A204.1 (cell line): Measurements from ENCODE around the gene LMNTD2.

ENCODE experiments used
- FAIRE-seq: peaks from 2 replicates; lab custom pipeline; 2012; peaks lifted over from hg19 to GRCh38; lab: Jason Lieb, UNC

LMNTD2 gene

DNA sequence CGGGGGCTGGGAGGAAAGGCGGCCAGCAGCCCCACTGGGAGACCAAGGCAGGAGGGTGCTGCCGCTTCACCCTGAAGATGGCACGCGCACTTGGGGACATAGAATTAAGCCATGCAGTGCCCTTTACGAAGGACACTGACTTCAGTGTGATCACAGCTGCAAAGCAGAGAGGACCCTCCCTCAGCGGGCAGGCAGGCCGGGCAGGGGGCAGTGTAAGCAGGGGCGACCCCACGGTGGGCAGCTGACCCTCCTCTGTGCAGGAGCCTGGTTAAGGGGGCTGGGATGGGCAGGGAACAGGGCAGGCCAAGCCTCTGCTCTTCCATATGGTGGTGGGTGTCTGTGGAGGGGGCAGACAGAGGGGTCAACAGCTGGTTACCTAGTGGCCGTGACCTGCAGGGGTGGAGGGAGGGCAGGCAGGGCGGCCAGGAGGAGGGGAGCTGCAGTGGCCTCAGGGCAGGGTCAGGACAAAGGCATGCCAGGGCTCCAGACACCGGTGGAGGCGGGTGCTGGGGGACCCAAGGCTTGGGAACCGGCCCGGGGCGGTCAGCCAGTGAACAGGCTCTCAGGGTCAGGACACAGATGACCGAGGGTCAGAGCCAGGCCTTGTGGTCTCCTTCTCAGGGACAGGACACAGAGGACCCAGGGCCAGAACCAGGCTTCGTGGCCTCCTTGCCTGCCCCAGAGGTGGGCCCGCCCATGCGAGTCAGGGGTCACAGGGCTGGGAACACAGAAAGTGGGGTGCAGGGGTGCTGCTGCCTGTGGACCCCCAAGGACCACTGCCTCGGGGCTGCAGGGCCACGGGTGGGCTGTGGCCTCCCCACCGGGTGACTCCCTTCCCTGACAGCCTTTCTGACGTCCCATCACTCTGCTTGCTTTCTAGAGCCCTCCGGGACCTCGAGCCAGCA, 7.2 kb downstream of the LMNTD2 start:
- no peak for FAIRE-seq

DNA sequence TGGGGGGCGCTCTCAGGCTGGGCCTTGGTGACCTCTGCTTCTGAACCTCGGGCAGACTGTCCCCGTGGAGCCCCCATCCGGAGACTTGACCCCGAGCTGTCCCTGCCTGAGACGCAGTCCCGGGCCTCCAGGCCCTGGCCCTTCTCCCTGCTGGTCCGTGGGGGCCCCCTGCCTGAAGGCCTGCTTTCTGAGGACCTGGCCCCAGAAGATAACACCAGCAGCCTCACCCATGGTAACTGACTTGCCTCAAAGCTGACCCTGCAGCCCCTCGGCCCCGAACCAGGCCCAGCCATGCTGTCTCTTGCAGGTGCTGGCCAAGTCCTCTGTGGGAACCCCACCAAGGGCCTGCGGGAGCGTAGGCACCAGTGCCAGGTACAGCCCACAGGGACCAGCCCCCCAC, 8.9 kb downstream of the LMNTD2 start:
- FAIRE-seq = no peak

DNA sequence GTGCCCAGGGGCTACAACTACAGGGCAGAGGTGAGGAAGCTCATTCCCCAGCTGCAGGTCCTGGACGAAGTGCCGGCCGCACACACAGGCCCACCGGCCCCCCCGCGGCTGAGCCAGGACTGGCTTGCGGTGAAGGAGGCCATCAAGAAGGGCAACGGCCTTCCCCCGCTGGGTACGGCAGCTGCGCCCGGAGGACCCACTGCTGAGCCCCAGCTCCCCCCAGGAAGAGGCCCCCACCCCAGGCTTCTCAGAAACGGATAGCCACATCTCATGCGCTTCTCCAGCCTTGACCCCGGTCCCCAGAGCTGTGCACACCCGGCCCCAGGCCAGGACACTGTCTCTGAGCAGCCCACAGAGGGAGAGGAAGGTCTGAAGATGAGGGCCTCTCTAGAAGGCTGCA, 9.4 kb downstream of the LMNTD2 start:
- no peak for FAIRE-seq

DNA sequence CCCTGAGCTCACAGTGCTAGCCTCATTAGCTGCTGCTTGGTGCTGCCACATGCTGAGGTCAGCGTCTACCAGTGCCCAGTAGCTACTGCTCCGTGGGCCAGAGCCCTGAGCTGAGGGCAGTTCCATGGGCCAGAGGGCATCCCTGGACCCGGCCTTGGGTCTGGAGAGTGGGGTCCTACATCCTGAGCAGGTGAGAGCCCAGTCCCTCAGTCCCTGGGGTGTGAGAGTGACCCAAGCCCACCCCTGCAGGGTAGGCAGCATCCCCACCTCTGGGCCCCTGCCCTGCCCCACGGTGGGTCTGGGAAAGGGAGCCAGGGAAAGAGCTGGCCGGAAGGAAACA, 9.8 kb downstream of the LMNTD2 start:
- FAIRE-seq = no peak

DNA sequence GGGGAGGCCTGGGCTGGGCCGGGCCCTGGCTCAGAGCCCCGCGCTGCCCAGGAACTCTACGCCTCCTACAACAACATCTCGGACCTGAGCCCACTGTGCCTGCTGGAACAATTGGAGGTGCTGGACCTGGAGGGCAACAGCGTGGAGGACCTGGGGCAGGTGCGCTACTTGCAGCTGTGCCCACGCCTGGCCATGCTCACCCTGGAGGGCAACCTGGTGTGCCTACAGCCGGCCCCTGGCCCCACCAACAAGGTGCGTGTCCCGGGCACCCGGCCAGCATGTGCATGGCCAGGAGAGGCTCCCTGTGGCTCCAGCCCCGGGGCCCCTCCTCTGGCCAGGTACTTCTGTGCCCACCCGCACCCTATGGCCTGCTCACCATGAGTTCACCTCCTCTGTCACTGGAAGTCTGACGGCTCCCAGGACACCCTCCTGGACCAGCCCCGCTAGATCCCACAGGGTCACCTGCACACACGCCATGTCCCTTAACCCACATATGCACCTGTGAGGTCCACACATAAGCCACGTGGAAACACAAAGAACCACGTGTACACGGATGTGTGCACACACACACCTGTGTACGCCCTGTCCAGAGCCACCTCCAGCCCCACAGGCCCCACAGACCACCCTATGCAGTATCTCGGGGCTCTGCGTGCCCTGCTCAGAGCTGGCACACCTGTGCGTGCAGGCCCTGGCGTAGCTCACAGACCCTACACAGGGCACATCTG, 10.4 kb downstream of the LMNTD2 start:
- FAIRE-seq = no peak

GRCh38 chr11:548700-549603, 11.6 kb downstream of the LMNTD2 start:
- FAIRE-seq = no peak

GRCh38 chr11:545171-545570, 15.4 kb downstream of the LMNTD2 start:
- no peak for FAIRE-seq

GRCh38 chr11:544817-545166, 15.7 kb downstream of the LMNTD2 start:
- no peak for FAIRE-seq

DNA sequence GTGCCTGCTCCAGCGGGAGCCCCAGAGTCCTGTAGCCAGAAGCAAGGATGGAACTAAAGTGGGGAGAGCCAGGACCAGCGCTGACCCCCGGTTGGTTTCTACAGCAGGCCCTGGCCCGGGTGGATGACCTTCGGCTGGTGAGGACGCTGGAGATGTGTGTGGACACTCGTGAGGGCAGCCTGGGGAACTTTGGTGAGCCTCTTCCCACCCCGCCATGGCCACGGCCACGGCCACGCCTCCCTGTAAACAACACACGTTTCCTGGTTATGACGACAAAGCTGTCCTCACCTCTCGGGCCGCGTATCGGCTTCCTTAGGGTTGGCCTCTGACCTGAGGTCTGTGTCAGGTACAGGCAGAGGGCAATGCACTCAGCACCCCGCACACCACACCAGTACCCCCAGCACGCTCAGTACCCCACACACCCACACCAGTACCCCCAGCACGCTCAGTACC, 19.1 kb downstream of the LMNTD2 start:
- FAIRE-seq = no peak

- FAIRE-seq = no peak
Observed at GRCh38 chr11:540583-541432, 19.7 kb downstream of the LMNTD2 start.

GRCh38 chr11:539971-540481, 20.5 kb downstream of the LMNTD2 start:
- no peak for FAIRE-seq

DNA sequence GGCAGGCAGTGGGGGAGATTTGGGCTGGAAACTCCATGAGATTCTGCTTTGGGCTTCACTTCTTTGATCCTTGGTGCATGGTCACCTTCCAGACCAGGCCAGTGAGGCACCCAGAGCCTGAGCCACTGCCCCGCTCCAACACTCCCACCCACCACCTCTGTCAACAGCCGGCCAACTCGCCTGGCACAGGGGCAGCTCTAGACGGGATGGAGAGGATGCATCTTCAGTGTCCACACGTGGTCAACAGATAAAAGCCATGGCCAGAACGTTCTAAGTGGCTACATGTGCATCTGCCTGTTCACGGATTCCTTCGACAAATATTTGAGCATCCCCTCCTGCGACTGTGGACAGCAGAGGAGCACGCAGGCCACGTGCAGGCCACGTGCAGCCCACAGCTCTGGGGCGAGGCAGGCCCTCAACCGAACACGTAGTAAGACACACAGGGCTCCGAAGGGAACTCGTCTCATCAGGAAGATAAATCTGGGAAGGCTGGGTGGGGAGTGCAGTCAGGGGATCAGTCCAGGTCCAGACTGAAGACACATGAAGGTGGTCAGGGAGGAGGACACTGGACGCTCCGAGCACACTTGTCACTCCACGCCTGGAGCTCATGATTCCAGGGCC, 22.0 kb downstream of the LMNTD2 start:
- no peak for FAIRE-seq

DNA sequence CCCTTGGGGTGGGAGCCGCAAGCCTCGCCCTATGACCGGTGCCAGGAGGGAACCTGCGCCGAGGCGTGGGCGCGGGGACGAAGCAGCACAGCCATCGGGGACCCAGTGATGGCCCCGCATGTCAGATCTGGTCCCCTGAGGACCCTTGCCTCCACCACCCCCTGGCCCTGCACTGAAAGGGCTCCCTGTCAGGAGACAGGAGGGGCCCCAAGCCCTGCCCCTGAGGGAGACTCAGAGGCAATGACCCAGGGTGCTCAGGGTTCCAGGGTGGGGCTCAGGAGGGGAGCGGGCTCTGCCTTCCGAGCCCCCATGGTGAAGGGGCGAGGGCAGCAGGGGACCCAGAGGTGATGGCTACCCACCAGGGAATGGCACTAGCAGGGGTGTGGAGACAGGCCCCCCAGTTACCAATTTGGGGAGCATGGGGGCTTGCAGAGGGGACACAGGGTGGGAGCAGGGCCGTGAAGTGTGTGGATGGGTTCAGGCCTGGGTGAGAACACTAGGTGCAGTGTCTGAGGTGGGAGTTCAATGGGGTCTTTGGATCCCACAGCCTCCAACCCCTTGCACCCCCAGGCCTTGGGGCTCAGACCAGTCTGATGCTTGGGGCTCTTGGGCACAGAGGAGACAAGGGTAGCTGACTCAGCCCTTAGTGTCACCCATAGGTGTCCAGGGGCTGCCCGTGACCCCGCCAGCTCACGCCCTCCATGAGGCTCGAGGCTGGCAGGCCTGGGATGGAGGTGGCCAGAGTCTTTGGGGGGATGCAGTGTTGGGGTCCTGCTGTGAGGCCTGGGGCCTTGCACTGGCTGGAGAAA, 22.7 kb downstream of the LMNTD2 start:
- FAIRE-seq = no peak

- no peak for FAIRE-seq
Observed at GRCh38 chr11:536841-537621, 23.5 kb downstream of the LMNTD2 start, which contains the start of gene LRRC56. Gene LRRC56 (plus strand): TSS chr11:537527. CDS start chr11:540685, 3,158 bp downstream.

DNA sequence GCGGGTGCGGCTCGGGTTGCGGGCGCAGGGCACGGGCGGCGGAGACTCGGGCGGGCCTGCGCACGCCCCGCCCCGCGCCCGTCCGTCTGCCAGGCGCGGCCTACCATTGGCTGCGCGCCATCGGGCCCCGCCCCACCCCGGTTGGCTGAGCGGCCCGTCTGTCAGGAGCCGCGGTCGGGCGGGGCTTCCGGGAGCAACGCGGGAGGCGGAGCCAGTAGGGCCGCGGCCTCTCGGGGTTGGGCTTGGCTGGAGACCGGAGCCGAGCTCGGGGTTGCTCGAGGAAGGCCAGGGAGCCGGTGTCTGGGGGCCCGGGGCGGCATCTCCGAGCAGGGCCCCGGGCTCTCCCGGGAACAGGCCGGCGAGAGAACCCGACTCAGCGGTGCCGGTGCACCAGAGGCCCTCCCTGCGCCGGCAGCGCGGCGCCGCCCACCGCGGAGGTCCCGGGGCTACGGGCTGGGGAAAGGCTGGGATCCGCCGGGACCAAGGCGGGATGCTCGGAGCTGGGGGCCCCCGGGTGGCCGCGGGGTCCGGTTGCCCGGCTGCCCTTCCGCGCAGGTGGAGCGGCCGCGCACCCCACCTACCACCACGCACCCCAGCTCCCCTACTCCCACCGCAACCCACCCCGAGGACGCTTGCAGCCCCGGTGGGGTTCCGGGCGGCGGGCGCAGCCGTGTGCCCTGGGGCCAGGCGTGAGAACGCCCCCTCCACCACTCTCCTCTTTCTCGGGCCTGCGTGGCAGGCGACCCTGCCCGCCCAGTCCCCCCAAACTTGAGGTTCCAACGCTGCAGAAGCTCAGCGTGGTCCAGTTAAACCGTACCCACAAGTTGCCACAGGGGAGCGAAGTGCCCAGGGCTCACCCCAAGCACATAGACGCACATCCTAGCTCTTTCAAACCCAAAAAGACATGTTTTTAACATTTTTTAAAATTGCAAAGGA, 24.8 kb downstream of the LMNTD2 start, which contains the start of gene HRAS:
Gene HRAS (minus strand): TSS at position 58 of the 936 bp plus-strand sequence.
- FAIRE-seq = no peak

DNA sequence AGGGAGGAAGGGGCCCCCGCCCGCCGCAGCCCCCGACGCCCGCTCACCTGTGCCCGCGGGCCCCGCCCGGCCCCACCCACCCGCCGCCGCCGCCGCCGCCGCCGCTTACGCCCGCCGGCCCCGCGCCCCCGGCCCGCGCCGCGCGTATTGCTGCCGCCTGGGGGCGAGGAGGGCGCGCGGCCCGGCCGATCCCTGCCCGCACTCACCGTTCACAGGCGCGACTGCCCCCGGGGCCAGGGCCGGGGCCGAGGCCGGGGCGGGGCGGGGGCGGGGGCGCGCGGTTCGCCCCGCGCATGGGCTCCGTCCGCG, 25.4 kb downstream of the LMNTD2 start:
- FAIRE-seq = no peak

DNA sequence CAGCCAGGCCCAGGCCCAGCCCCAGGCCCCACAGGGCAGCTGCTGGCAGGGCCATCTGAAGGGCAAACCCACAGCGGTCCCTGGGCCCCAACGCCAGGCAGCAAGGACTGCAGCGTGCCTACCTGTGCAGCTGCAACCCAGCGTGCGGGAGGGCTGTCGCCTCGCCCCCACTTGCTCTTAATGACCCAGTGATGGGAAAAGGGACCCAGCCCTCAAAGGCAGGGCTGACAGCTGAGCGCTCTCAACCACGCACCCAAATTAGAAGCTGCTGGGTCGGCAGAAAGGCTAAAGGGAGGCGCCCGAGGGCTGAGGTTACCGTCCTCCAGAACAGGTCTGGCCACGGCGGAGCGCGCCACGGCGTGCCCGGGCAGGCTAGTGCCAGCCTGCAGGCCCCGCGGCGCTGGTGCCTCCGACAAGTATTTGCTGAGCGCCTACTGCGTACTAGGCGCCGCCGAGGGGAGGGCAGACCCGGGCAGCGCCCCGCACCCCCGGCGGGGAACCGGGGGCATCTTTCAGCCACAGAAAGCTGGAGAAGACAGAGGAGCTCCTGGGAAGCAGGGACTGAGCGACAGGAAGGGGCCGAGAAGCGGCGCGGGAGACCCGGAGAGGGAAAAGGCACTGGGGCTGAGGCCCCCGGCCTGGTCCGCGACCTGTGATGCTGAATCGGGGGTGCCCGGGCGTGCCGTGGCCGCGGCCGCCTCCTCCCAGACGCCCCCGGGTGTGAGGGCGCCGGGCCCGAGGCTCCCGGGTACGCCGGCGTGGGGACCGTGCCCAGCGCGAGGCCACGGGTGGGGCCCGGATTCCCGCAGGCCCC, 25.9 kb downstream of the LMNTD2 start:
- no peak for FAIRE-seq
